Osteocyte (in vitro differentiated cells): Measurements from ENCODE around the gene HLCS. TPM values are rescaled to one million over a fixed set of nuclear protein-coding genes. Genes with fewer than 3 reads are reported as not detected.

Experiments
- DNase-seq: peaks from one replicate; pipeline ENCODE4 v3.0.0; 2021; ENCODE audit warnings: mixed read lengths; ENCODE audit not compliant: unreplicated experiment; ENCODE audit errors: extremely low spot score
- H3K27ac Mint-ChIP-seq: one replicate; pipeline ENCODE4 v1.8.0; 2021; ENCODE audit warnings: mild to moderate bottlenecking, mixed read lengths; ENCODE audit not compliant: unreplicated experiment
- H3K27me3 Mint-ChIP-seq: one replicate; pipeline ENCODE4 v1.8.0; 2021; ENCODE audit warnings: mixed read lengths; ENCODE audit not compliant: unreplicated experiment
- H3K36me3 Mint-ChIP-seq: one replicate; pipeline ENCODE4 v1.8.0; 2021; ENCODE audit warnings: mixed read lengths; ENCODE audit not compliant: unreplicated experiment
- H3K4me1 Mint-ChIP-seq: one replicate; pipeline ENCODE4 v1.8.0; 2021; ENCODE audit warnings: mixed read lengths; ENCODE audit not compliant: unreplicated experiment
- H3K4me3 Mint-ChIP-seq: one replicate; pipeline ENCODE4 v1.8.0; 2021; ENCODE audit warnings: mild to moderate bottlenecking, moderate library complexity, mixed read lengths; ENCODE audit not compliant: unreplicated experiment
- H3K9me3 Mint-ChIP-seq: one replicate; pipeline ENCODE4 v1.8.0; 2021; ENCODE audit warnings: mixed read lengths; ENCODE audit not compliant: unreplicated experiment
- CTCF ChIP-seq: fragments of 200-600 bp; sonication (generic); IDR thresholded peaks from 2 replicates; pipeline ENCODE4 v1.5.0; 2021; ENCODE audit warnings: antibody characterized with exemption, mild to moderate bottlenecking, moderate library complexity
- total RNA-seq: library from RNA; stranded (reverse); gene quantifications from 2 replicates; pipeline ENCODE4 v1.2.1, GENCODE V29; 2021

The HLCS gene
- total RNA-seq, 1 donor from 2014 or later = 26.7 TPM

DNA sequence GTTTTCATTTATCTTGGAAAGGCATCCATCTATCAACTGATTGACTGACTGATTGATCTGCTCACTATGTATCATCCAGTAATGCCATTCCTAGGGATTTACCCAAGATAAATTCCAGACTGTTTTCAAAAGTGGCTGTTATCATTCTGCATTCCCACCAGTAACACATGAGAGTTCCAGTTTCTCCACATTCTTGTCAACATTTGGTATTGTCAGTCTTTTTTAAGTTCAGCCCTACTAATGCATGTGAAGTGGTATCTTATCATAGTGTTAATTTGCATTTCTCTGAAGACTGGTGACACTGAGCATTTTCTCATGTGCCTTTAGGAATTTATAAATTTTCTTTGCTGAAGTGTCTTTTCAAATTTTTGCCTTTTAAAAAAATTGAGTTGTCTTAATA, 168.0 kb downstream of the HLCS start:
- no peak for TF ChIP-seq CTCF
- Mint-ChIP-seq H3K27me3 (no peaks in the 10 kb centered on the region), H3K4me1 (no peaks in the 10 kb centered on the region), H3K36me3 (peaks cover 28% of the 10 kb centered on the region), H3K27ac (no peak overlapping the region), H3K9me3 (peaks cover 17% of the 10 kb centered on the region), H3K4me3 (no peak overlapping the region)
- DNase-seq = no peak

DNA sequence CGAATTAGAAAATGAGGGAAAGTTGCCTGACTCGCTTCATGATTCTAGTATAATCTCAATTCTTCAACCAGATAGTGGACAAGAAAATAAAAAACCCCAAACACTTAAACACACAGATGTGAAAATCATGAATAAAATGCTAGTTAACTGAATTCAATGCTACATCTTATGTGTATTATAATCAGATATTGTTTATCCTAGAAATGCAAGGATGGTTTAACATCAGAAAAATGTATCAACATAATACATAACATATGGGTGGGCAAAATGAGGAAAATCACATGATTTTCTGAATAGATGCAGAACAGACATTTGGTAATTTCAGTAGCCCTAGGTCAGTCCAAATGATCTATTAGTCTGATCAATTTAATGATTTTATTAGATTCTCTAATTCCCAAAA, 170.4 kb downstream of the HLCS start:
- Mint-ChIP-seq H3K27me3 (no peaks in the 10 kb centered on the region), H3K36me3 (peaks cover 28% of the 10 kb centered on the region), H3K27ac (no peak overlapping the region), H3K4me3 (no peak overlapping the region), H3K9me3 (peaks cover 17% of the 10 kb centered on the region), H3K4me1 (no peaks in the 10 kb centered on the region)
- DNase-seq = no peak
- no peak for TF ChIP-seq CTCF

DNA sequence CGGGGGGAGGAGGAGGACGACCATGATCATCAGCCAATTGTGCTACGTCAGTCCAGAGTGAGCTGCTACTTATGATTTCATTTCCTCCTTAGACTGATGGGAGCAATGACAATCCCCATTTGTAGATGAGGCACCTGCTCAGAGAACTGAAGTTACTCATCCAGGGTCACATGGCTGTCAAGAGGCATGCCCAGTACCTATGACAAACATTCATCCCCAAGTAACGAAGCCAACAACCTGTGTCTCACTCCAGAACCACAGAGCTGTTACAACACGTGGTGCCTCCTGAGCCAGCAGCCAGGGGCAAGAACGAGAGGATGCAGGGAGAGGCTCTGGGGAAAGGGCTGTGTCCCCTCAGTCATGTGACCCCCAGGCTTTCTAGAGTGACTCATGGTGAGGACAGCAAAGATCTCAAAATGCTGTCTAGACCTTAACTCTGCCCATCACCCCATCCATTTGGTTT, 173.9 kb downstream of the HLCS start:
- Mint-ChIP-seq H3K36me3 (peaks cover 15% of the 10 kb centered on the region), H3K27ac (no peak overlapping the region), H3K27me3 (no peaks in the 10 kb centered on the region), H3K4me3 (no peak overlapping the region), H3K4me1 (no peaks in the 10 kb centered on the region), H3K9me3 (no peaks in the 10 kb centered on the region)
- no peak for TF ChIP-seq CTCF
- DNase-seq = no peak

GRCh38 chr21:36791695-36792470, 174.6 kb downstream of the HLCS start:
- DNase-seq = no peak
- Mint-ChIP-seq H3K4me3 (no peak overlapping the region), H3K27ac (no peak overlapping the region), H3K36me3 (peaks cover 15% of the 10 kb centered on the region), H3K4me1 (no peaks in the 10 kb centered on the region), H3K27me3 (no peaks in the 10 kb centered on the region), H3K9me3 (no peaks in the 10 kb centered on the region)
- no peak for TF ChIP-seq CTCF

DNA sequence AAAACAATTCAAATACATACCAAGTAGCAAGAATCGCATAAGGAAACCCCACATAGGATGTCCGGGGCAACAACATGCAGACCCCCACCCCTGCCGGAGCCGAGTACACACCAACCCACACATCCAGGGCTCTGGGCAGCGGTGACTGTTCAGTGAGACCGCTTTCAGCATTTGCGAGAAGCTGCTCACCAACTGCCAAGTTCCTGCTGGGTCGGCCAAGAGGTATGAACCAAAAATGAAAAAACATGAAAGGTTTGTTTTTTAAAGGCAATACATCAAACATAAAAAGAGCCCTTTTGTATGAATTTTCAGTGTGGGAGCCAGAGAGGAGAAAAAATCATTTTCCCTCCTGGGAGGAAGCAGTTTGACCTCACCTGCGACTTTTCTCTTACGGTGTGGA, 175.3 kb downstream of the HLCS start:
- no peaks in the 10 kb centered on the region for H3K27me3 Mint-ChIP-seq
- TF ChIP-seq CTCF = no peak
- no peak overlapping the region for H3K4me3 Mint-ChIP-seq
- H3K36me3 Mint-ChIP-seq = peaks cover 11% of the 10 kb centered on the region
- no peaks in the 10 kb centered on the region for H3K4me1 Mint-ChIP-seq
- H3K27ac Mint-ChIP-seq = no peak overlapping the region
- DNase-seq = no peak
- no peaks in the 10 kb centered on the region for H3K9me3 Mint-ChIP-seq
